Fibroblast of skin of right quadriceps (primary cell): Measurements from ENCODE around the gene LRRC14B.
"Not testable (repeated sequence)": the region's sequence is repeated elsewhere in the genome, so short reads cannot be mapped to it uniquely, and the experiment has no call there.

ENCODE experiments used
- DNase-seq: peaks from one replicate; pipeline ENCODE4 v3.0.0-alpha.2; 2013

Gene LRRC14B

GRCh38 chr5:194102-194501 is 2.8 kb downstream of the LRRC14B start:
- DNase-seq: no peak

- no peak for DNase-seq
These were observed 3.4 kb downstream of the LRRC14B start for GRCh38 chr5:194603-195209.

- no peak for DNase-seq
These were observed 4.3 kb downstream of the LRRC14B start for GRCh38 chr5:195401-196160.

DNA sequence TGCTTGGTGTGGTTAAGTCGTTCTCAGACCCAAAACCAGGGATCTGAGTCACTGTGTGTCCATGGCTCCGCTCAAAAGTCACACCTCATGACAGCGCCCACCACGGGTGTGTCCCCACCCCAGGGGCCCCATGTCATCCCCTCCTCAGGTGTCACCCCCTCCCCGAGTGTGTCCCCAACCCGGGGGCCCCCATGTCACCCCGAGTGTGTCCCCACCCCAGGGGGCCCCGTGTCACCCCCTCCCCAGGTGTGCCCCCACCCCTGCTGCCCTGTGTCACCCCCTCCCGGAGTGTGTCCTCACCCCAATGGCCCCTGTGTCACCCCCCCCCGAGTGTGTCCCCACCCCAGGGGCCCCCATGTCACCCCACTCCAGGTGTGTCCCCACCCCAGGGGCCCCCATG is 5.1 kb downstream of the LRRC14B start:
- DNase-seq: no peak

DNA sequence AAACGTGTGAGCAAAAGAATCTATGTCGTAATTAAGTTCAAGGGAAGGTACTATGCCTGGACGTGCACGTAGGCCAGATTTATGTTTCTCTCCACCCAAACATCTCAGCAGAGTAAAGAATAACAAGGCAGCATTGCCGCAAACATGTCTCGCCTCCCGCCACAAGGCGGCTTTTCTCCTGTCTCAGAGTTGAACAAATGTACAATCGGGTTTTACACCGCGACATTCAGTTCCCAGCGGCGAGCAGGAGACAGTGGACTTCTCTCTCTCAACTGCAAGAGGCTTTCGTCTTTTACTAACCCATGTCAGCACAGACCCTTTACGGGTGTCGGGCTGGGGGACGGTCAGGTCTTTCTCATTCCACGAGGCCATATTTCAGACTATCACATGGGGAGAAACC is 5.7 kb downstream of the LRRC14B start:
- not testable (repeated sequence) for DNase-seq

GRCh38 chr5:197892-198489 is 6.7 kb downstream of the LRRC14B start:
- DNase-seq: no peak

- DNase-seq: no peak
These were observed 7.4 kb downstream of the LRRC14B start for GRCh38 chr5:198516-199196.

- DNase-seq: no peak
These were observed 8.1 kb downstream of the LRRC14B start for GRCh38 chr5:199197-199949.

GRCh38 chr5:199950-200645 is 8.8 kb downstream of the LRRC14B start:
- no peak for DNase-seq

- DNase-seq: no peak
These were observed 9.7 kb downstream of the LRRC14B start for GRCh38 chr5:200985-201384.

DNA sequence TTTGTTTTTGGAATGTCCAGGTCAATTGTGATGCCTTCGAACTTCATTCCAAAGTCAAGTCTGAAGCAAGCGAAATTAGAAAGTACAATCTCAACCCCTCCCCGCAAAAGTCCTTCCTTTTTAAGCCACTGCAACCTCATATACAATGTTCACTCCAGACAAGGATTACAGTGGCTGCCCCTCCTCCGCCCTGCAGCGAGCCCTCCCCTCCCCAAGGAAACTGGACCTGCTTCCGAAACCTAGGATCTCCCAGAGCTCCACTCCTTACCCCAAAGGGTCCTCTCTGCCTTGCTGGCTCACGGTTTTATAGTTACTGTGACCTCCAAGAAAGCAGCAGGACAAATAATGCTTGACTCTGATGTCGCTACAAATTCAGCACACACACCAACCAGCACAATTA is 10.4 kb downstream of the LRRC14B start:
- no peak for DNase-seq

- DNase-seq: no peak
These were observed 12.1 kb downstream of the LRRC14B start for GRCh38 chr5:203246-203930.

DNA sequence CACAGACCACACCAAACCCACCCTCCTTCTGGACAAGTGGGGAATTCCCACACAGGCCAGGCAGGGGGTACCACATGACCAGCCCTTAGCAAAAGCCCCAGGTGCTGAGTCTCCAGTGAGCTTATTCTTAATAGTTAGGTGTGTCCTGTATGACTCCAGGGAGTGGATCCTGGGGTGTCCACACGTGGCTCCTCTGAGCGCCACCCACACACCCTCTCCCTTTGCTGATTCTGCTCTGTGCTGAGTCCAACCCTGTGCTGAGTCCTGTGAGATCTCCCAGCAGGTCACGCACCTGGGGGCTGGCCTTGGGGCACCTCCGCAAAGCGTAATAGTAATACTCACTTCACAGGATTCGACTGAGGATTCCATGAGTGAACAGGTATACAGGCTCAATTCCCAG is 12.7 kb downstream of the LRRC14B start:
- no peak for DNase-seq

DNA sequence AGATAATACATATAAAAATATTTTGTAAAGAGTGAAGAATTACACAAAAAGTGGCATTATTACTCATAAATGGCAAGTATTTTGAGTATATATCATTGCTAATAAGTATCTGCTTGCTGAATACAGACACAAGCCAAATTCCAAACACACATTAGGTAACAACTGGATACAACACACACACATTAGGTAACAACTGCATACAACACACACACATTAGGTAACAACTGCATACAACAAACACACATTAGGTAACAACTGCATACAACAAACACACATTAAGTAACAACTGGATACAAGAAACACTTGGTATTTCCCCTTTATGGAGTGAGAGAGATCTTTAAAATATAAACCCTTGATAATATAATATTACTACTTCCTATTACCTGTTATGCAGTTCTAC is 13.2 kb downstream of the LRRC14B start:
- DNase-seq: no peak

DNA sequence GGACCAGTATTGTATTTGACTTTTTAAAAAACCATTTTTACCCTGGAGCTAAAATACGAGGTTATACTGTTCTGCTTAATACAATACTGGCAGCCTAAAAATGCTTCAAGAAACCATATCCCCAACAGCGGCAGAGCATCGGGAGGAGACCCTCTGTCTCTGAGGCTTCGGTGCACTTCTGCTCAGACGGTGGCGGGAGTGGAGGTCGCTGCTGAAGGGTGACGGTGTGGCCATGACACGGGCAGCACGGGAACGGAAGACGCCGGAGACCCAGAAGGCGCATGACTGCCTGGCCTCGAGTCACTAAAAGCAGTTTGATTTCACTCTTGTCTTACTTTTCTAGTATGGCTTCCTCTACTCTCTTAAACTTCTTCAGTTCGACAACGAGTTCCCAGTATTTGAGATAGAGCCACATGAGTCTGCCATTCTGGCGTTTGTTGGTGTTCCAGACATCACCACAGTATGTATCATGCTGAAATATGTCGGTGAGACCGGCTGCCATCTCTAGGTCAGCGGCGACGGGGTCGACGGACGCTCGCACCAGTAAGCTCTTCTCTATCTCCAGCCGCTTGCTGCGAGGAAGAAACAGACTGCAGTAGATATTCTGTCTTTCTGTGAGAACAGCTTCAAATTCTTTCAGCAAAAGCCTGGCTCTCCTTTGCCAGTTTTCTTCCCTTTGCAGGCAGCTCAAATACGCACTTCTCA is 13.8 kb downstream of the LRRC14B start:
- no peak for DNase-seq

- no peak for DNase-seq
These were observed 15.1 kb downstream of the LRRC14B start for GRCh38 chr5:206406-206805.

- no peak for DNase-seq
These were observed 15.7 kb downstream of the LRRC14B start for GRCh38 chr5:206927-207536.

DNA sequence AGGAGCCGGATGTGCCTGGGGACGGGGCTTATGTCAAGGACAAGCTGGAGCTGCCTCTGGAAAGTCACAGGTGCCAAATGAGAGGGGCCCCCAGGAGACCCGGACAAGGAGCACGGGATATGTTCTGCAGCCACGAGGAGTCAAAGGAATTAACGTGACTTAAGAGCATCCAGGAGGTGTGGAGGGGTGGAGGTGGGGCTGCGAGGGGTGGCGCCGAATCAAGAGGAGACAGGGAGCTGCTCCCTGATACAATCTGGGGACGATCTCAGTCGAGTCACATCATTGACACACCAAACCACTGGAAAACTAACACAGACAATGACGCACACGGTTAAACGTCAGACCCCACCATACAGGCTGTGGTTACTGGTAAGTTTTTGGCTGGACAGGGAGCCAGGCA is 16.3 kb downstream of the LRRC14B start:
- no peak for DNase-seq

GRCh38 chr5:208449-209114 is 17.3 kb downstream of the LRRC14B start:
- DNase-seq: no peak

DNA sequence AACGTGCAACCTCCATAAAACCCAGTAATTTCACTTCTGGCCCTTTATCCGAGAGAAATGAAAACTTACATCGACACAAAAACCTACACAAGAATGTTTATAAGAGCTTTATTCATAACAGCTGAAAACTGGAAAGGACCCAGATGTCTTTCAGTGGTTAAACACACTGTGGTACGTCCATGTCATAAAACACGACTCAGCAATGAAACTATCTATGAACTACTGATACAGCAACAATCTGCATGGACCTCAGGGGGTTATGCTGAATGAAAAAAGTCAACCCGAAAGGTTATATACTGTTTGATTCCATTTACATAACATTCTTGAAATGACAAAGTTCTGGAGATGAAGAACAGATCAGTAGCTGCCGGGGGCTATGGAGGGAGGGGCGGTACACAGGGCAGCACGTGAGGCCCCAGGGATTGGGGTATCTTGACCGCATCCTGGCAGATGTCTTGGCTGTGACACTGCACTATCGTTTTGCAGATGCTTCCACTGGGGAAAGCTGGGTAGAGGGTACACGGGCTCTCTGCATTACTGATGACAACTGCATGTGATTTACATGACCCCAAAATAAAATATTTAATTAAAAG is 22.6 kb downstream of the LRRC14B start:
- DNase-seq: no peak
